Fibroblast of mammary gland (primary cell): ENCODE results near the gene SLC25A11.

ENCODE experiments used
- DNase-seq: peaks from one replicate; pipeline ENCODE4 v3.0.0-alpha.2; 2010; ENCODE audit warnings: low read depth
- H3K4me3 ChIP-seq: 2 replicates; pipeline ENCODE4 v1.5.1; 2011; ENCODE audit warnings: low read depth, mild to moderate bottlenecking, low read length, moderate library complexity; ENCODE audit not compliant: control insufficient read depth
- CTCF ChIP-seq: conservative IDR thresholded peaks from 2 replicates; pipeline ENCODE4 v1.5.1; 2011; ENCODE audit warnings: low read depth, low read length, inconsistent platforms; ENCODE audit not compliant: control insufficient read depth, insufficient read depth

SLC25A11 gene

GRCh38 chr17:4939796-4940554 lies at the start of gene SLC25A11, which contains the start of gene RNF167:
SLC25A11 (minus strand) TSS chr17:4940046; CDS start chr17:4939910, 136 bp downstream.
RNF167 (plus strand) TSS chr17:4940268; CDS start chr17:4940910, 642 bp downstream.
- H3K4me3 ChIP-seq = peak within 1 kb of the TSS; percentile 94
- DNase-seq = peak; percentile 100
- TF ChIP-seq CTCF = no peak

GRCh38 chr17:4987767-4988567 lies 48.1 kb upstream of the SLC25A11 start:
- TF ChIP-seq CTCF = no peak
- no peak for DNase-seq
- peak overlapping the region; percentile 74 for H3K4me3 ChIP-seq

GRCh38 chr17:4986951-4987766 lies 47.3 kb upstream of the SLC25A11 start, which contains the start of gene CAMTA2:
CAMTA2 (minus strand) TSS chr17:4987675; CDS start chr17:4986222, 1,453 bp downstream.
- peak; percentile 59 for DNase-seq
- H3K4me3 ChIP-seq = peak within 1 kb of the TSS; percentile 74
- peak; percentile 36 for TF ChIP-seq CTCF

- peak; percentile 44 for DNase-seq
- no peak for TF ChIP-seq CTCF
These were observed 46.6 kb upstream of the SLC25A11 start for GRCh38 chr17:4986403-4986802.

GRCh38 chr17:4982305-4982704 lies 42.5 kb upstream of the SLC25A11 start:
- peak; percentile 49 for DNase-seq
- no peak overlapping the region for H3K4me3 ChIP-seq
- TF ChIP-seq CTCF = no peak

More at GRCh38 chr17:4986403-4986802, 46.6 kb upstream of the SLC25A11 start:
- H3K4me3 ChIP-seq = peak overlapping the region; percentile 74

- H3K4me3 ChIP-seq = no peak overlapping the region
- peak; percentile 67 for TF ChIP-seq CTCF
- DNase-seq = peak; percentile 52
These were observed 40.9 kb upstream of the SLC25A11 start for GRCh38 chr17:4980644-4981216.
